Measurements from ENCODE around the gene KCNA3. TPM values are rescaled to one million over a fixed set of nuclear protein-coding genes. Genes with fewer than 3 reads are reported as not detected.

KCNA3 gene
- total RNA-seq, 2 donors from 2014 or later: 23.5 to 48.3 TPM

DNA sequence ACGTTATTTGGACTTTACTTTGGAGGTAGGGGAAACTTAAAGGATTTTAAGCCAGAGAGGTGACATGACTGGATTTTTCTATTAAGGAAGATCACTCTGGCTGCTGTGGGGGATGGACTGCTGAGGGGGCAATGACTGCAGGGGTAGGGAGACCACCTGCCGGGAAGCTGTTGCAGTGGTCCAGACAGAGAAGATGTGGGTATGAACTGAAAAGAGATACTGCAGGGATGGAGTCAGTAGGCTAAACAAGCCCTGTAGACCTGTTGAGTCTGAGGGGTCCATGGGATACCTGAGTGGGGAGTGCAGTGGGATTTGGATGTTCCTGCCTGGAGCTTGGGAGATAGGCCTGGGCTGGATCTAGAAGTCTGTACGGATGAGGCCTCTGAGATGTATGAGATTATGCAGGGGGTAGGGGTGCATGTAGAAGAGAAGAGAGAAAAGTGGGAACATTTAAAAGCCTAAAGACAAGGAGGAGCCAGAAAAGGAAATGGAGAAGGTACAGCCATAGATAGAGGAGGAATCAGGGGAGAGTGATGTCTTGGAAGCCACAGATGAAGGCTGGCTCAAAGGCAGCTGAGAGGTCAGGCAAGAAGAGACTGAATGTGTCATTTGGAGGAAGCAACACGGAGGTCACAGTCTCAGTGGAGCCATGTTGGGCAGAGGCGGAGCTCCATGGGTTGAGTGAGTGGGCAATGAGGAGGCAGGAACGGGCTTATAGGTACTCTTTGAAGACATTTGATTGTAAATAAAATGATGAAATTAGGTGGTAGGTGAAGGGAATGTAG, 42.7 kb downstream of the KCNA3 start:
- no peaks in the 10 kb centered on the region for H3K27me3 Mint-ChIP-seq (ENCODE audit: low read depth)
- ATAC-seq (replicated peaks in 1 of 2): no peak
- peaks cover 0 to 2% of the 10 kb centered on the region in 2 donors for H3K36me3 Mint-ChIP-seq (ENCODE audit: insufficient read depth in 2 of 2)
- H3K27ac Mint-ChIP-seq: no peak overlapping the region
- H3K4me1 Mint-ChIP-seq (ENCODE audit: low read depth): peaks cover 17% of the 10 kb centered on the region
- H3K4me3 Mint-ChIP-seq: no peak overlapping the region
- H3K9me3 Mint-ChIP-seq: no peaks in the 10 kb centered on the region
- no peak for DNase-seq

GRCh38 chr1:110630839-110631663, 43.7 kb downstream of the KCNA3 start:
- ATAC-seq (replicated peaks in 1 of 2) (peak; percentile 78 to 80), DNase-seq (peak; percentile 89 to 92)
- Mint-ChIP-seq H3K27me3 (ENCODE audit: low read depth) (no peaks in the 10 kb centered on the region), H3K4me1 (ENCODE audit: low read depth) (peaks cover 27% of the 10 kb centered on the region), H3K27ac (no peak overlapping the region), H3K4me3 (no peak overlapping the region), H3K9me3 (no peaks in the 10 kb centered on the region), H3K36me3 (ENCODE audit: insufficient read depth in 2 of 2) (peaks cover 0 to 2% of the 10 kb centered on the region in 2 donors)

DNA sequence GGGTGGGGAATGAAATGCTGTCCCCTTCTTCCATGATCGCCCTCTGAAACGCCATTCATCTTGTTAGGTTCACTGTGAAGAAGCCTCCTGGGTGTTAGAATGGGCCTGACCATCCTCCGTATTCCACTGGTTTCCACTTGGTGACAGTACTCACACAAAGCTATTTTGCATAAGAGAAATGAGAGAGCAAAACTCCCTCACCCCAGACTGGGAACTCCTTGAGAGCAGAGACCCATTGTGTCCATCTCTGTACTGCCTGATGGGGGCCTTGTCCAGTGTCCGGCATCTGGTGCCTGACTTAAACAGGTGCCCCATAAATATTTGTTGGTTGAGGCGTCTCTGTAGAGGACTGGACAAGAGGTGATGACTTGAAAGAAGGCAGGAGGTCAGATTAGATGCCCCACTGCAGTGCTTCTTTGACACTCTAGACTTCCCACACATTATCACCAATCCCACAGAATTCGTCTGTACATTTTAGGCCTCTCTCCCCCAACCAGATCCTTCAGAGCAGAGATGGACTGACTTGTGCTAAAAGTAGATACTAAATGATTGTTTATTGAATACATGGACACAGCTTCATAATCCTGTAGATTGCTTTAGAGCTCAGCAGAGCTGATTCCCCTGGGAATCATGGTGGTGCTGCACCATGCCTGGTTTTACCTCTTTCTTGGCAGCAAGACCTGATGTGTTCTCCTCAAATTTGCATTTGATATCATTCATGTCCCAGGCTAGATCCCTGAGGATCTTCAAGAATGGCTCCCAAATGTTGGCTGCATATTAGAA, 46.2 kb downstream of the KCNA3 start:
- no peak for ATAC-seq (replicated peaks in 1 of 2)
- no peak for DNase-seq
- H3K27me3 Mint-ChIP-seq (ENCODE audit: low read depth): no peaks in the 10 kb centered on the region
- H3K4me1 Mint-ChIP-seq (ENCODE audit: low read depth): peaks cover 27% of the 10 kb centered on the region
- H3K4me3 Mint-ChIP-seq: no peak overlapping the region
- peaks cover 0 to 5% of the 10 kb centered on the region in 2 donors for H3K36me3 Mint-ChIP-seq (ENCODE audit: insufficient read depth in 2 of 2)
- no peak overlapping the region for H3K27ac Mint-ChIP-seq
- peaks cover 0 to 3% of the 10 kb centered on the region in 2 donors for H3K9me3 Mint-ChIP-seq

GRCh38 chr1:110627764-110628163, 47.0 kb downstream of the KCNA3 start:
- no peak overlapping the region for H3K4me3 Mint-ChIP-seq

DNA sequence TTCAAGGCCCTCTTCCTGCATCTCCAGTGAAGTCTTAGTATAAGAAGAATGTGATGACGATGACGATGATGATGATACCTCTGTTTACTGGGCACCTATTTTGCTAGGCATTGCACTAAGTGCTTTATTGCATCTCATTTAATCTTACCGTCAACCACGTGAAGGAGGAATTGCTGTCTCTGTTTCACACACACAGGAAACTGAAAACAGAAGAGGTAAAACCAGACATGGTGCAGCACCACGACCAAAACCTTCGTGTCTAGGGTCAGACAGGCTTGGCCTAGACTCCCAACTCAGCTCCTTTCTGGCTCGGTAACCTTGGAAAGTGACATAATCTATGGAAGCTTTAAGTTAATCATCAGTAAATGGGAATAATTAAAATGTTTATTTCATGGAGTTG, 47.9 kb downstream of the KCNA3 start:
- Mint-ChIP-seq H3K27me3 (ENCODE audit: low read depth) (no peaks in the 10 kb centered on the region), H3K36me3 (ENCODE audit: insufficient read depth in 2 of 2) (peaks cover 0 to 5% of the 10 kb centered on the region in 2 donors), H3K4me3 (peak overlapping the region in 1 of 2 donors; percentile 5), H3K9me3 (peaks cover 0 to 3% of the 10 kb centered on the region in 2 donors), H3K4me1 (ENCODE audit: low read depth) (peaks cover 27% of the 10 kb centered on the region), H3K27ac (no peak overlapping the region)
- ATAC-seq (replicated peaks in 1 of 2) (no peak), DNase-seq (no peak)

More at GRCh38 chr1:110627764-110628163, 47.0 kb downstream of the KCNA3 start:
- Mint-ChIP-seq H3K27me3 (ENCODE audit: low read depth) (no peaks in the 10 kb centered on the region), H3K36me3 (ENCODE audit: insufficient read depth in 2 of 2) (peaks cover 0 to 5% of the 10 kb centered on the region in 2 donors), H3K4me1 (ENCODE audit: low read depth) (peaks cover 27% of the 10 kb centered on the region), H3K9me3 (peaks cover 0 to 3% of the 10 kb centered on the region in 2 donors), H3K27ac (no peak overlapping the region)
- ATAC-seq (replicated peaks in 1 of 2) (no peak), DNase-seq (no peak)

Other genes with a start within 250 kb of the KCNA3 start
- under 1 TPM in 1 of 2 donors, not detected in 1; 0.17 TPM for gene PROK1, start 223.8 kb downstream of the KCNA3 start, total RNA-seq
- gene KCNA10, start 155.8 kb downstream of the KCNA3 start, total RNA-seq: not detected
- 1 to 10 TPM in 1 of 2 donors, under 1 TPM in 1; 0.46 to 2.4 TPM for gene KCNA2, start 68.6 kb downstream of the KCNA3 start, total RNA-seq
- 100 to 1,000 TPM; 170 to 249 TPM for gene CD53, start 198.2 kb upstream of the KCNA3 start, total RNA-seq